HS-27A (cell line): Measurements from ENCODE around the gene PSG1.
A peak's percentile ranks its signal among the peaks of the same experiment; 100 is the strongest.
"Not testable (repeated sequence)": the region's sequence is repeated elsewhere in the genome, so short reads cannot be mapped to it uniquely, and the experiment has no call there.

Source experiments
- DNase-seq: peaks from one replicate; pipeline ENCODE4 v3.0.0-alpha.2; 2012; ENCODE audit warnings: low read depth, missing footprints

Gene PSG1

DNA sequence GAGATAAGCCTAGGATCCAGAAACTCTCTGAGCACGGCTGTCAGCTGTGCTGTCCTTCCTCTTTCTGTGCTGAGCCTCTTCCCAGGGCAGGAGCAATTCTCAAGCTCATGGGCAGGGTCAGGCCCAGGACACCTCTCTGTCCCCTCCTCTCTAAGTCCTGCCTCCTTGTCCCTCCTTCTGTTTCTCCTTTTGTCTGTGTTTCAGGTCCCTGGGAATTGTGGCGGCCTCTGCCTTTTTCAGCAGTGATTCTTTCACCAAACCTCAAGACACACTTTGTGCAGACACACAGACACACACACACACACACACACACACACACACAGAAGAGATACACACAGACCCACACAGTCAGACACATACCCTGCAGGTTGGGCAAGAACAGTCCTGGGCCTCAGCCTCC is at the start of gene PSG1:
PSG1 (minus strand) TSS at position 101 of the 400 bp plus-strand sequence. CDS start 132 bp downstream, outside the sequence.
- no peak for DNase-seq

DNA sequence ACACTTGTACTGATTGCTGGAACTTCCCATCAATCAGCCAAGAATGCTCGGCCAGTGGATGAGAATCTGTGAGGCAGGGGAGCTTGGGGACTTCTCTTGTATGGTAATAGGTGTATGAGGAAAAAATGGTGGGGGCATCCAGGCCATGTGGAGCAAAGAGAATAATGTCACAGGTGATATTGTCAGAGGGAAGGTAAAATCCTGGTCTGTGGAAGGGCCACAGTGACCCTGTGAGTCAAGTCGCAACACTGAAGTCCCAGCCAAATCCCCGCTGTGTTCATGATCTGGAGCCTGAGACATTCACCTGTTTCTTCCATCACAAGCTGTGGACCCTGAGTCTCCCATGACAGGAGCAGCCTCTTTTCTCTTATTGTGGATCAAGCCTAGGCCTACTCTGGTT is 49.4 kb upstream of the PSG1 start:
- no peak for DNase-seq

DNA sequence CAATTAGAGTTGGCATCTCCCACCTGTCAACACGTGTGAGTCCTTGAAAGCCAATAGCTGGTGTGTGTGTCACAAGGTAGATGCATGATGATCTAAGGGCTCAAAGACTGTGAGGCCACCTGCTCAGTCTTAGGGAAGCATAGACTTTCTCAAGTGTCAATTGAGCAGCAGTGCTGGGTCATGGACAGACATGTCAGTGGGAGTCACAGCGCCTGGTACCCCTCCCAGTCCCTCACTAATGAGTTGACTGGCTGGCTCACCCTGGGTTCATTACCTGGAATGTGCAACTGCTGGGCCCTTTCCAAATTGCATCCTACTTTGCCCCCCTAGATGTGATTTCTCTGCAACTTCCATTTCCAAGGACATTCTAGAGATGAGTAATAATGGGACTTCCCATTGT is 47.3 kb upstream of the PSG1 start:
- no peak for DNase-seq

DNA sequence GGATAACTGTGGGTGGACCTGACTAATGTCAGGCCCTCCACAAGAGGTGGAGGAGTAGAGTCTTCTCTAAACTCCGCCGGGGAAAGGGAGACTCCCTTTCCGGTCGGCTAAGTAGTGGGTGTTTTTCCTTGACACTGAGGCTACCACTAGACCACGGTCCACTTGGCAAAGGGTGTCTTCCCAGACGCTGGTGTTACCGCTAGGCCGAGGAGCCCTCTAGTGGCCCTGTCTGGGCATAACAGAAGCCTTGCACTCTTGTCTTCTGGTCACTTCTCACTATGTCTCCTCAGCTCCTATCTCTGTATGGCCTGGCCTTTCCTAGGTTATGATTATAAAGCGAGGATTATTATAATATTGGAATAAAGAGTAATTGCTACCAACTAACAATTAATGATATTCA is 43.6 kb upstream of the PSG1 start:
- DNase-seq: peak; percentile 85

DNA sequence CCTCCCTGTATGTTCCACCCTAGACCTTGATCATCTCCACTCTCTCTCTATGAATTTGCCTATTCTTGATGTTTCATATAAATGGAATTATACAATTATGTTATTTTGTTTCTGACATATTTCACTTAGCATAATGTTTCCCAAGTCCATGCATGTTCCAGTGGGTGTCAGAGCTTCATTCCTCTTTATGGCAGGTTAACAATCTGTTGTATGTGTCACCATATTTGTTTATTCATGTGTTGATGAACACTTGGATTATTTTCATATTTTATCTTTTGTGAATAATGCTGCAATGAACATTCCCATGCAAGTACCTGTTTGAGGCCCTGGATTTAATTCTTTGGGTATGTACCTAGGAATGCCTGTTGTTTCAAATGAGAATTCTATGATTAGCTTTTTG is 41.5 kb upstream of the PSG1 start:
- not testable (repeated sequence) for DNase-seq

DNA sequence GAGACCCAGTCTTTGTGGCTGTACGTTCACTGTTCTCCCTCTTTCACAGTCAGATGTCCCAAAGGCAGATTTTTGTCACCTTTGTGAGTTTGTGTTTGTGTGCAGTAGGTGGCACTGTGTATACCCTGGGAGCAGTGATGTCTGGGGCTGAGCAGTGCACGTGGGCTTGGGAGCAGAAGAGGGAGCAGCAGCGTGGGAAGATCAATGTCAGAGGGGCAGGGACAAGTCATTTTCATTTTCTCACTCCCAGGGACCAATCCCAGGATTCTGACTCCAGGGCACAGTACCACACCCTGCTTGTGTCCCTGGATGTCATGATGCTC is 40.2 kb upstream of the PSG1 start:
- peak; percentile 64 for DNase-seq

DNA sequence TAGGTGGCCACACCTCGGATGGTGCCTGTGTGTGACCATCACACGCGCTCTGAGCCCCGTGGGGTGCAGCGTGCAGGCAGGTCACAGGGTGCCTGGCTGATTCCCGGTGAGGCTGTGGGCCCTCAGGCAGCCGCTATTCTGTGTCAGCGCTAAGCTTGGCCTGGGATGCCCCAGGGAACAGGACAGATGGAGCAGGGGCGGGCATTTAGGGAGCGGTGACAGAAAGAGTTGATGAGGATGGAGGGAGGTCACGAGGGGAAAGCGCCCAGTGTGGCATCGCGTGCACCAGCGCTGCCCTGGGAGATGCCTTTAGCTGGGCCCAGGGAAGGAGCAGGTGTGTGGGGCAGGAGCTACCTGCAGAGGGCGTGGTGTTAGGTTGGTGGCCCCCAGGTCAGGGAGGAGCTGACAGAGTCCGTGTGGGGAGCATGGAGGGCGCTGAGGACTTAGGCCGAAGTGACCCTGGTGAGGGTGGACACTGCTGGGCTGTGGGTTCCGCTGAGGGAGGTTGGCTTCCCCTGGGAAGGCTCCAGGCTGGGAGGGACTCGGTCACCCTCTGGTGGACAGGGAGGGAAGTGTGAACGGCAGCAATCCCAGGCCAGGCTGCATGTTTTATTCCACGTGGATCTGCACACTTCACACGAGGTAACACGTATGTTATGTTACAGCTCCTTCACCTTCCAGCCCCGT is 39.7 kb upstream of the PSG1 start:
- not testable (repeated sequence) for DNase-seq

DNA sequence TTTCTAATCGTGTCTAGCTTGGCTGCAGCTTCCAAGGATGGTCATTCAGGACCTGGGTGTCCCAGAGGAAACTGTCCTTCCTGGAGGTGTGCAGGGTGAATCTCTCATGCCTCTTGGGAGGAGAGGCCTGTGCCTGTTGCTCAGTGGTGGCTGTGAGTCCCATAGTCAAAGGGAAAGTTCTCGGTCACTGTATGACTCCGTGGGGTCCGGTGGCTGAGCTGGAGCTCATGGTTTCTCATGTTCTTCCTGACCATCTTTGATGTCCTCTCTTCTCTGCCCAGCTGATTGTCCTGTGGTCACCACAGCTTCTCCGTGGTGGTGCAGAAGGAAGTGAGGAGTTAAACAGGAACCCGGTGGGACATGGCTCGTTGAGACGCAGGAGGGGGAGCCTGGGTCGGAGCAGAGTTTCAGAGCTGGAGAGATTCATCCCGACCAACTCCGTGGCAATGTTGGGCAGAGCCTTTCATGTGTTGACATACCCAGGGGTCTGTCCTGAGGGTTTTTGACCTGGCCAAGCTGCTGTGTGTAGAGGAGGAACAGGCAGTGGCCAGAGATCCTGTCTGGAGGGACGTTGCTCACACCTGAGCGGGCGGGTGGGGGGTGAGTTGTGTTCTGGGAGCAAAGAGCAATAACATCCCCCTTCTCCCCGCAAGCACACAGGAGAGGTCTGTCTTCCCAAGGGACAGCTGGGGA is 39.0 kb upstream of the PSG1 start:
- DNase-seq: not testable (repeated sequence)

DNA sequence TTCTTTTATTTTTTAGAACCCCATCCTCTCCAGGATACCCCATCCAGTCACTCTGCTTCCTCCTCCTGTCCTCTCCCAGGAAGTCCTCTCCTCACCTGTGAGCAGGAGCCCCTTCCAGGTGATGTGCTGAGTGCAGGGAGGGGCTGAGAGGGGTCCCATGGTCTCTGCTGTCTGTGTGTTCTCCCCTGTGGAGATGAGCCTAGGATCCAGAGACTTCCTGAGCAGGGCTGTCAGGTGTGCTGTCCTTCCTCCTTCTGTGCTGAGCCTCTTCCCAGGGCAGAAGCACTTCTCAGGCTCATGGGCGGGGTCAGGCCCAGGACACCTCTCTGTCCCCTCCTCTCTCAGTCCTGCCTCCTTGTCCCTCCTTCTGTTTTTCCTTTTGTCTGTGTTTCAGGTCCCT is 38.1 kb upstream of the PSG1 start, which contains the start of gene PSG6:
PSG6 (minus strand) TSS at position 261 of the 400 bp plus-strand sequence; CDS start at position 159, 102 bp downstream.
- not testable (repeated sequence) for DNase-seq

DNA sequence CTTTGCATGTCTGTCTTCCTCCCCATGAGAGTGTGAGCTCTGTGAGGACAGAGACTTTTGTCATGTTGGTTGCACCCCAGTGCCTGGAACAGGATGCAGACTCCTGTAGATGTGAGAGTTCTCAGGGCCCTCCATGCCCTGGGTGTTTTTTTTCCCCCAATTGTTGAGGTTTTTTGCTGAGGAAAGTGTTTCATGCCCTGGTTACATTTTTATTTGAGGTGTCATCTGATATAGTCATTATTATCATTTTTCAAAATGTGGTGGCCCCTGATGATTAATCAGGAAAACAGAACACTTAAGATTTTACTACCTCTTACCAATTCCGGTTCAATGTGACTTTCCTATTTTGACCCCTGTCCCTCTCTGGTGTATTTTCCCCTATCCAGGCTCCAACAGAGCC is 37.4 kb upstream of the PSG1 start:
- not testable (repeated sequence) for DNase-seq

DNA sequence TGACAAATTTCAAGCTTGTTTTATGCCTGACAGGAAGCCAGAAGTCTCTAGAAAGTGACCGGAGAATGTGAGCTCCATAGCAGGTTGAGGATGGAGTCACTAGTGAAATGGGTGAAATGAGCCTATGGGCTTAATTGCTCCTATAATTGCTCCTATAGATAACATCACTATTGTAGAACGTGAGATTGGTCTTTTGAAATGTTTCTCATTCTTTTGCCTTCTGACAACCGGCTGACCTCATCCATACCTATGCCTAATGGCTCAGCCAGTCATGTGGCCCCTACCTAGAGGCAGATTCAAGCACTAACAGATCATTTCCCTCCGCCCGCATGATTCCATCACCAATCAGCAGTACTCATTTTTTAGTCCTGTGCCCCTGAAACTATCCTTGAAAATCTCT is 34.0 kb upstream of the PSG1 start:
- DNase-seq: not testable (repeated sequence)

DNA sequence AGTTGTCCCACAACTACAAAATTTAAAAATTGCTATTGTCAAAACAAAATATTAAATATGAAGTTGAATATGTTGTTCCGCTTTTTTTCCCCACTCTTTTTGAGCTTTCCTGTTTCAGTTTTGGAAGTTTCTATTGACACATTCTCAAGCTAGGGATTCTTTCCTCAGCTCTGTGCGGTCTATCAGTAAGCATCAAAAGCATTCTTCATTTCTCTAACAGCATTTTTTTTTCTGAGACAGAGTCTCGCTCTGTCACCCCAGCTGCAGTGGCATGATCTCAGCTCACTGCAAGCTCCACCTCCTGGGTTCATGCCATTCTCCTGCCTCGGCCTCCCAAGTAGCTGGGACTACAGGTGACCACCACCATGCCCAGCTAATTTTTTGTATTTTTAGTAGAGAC is 33.4 kb upstream of the PSG1 start:
- DNase-seq: not testable (repeated sequence)

DNA sequence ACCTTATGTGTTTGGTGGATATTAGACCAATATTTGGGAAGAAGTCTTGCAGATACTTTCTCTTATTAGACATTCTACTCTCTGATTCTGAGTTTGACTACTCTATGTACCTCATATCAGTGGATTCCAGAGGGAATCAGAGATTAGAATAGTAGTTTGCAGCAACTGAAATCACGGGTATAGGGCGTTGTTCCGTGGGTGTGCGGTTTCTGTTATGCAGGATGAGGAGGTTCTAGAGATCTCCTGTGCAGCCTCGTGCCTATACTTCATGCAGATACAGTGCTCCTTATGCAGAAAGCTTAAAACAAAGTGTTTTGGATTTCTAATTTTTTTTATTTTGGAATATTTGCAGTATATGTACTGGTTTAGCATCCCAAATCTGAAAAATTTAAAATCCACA is 32.2 kb upstream of the PSG1 start:
- not testable (repeated sequence) for DNase-seq

DNA sequence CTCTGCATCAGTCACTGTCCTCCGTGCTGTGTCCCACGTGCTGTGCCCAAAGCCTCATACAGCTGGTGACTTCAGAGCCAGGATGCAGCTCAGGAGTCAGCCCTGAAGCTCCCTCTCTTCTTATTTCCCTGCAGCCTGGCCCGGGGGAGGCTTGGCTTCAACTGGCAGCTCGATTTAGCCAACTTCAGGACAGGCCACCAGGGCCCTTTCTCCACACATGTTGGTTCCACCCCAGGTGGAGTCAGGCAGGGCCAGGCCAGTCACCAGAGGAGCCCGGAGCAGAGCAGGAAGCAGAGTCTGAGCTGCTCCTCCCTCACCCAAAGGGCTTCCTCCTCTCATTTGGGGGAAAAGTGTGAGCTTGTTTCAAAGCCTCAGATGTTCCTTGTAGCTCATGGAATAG is 26.6 kb upstream of the PSG1 start:
- DNase-seq: not testable (repeated sequence)

DNA sequence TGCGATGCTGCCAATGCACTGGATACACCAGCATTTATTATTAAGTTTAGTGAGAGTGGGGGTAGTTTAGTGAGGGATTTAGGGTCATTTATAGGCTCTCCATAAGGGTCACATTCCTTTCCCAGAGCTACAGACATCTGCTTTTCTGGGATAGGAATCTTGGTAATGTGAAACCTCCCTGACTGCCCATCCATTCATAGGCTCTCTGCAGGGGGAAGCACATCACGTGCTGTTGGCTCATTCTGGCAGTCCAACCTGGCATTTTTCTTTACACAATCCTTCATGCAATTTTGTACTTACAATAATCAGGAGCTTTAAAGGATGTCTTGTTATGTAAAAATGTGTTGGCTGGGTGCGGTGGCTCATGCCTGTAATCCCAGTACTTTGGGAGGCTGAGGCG is 21.0 kb upstream of the PSG1 start:
- DNase-seq: not testable (repeated sequence)

DNA sequence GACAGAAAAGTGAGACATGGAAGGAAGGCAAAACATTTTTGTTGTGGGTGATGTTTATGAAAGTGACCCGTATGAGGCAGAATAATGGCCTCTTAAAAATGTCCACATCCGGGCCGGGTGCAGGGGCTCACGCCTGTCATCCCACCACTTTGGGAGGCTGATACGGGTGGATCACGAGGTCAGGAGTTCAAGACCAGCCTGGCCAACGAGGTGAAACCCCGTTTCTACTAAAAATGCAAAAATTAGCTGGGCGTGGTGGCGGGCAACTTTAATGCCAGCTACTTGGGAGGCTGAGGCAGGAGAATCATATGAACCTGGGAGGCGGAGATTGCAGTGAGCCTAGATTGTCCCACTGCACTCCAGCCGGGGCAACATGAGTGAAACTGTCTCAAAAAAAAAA is 20.2 kb upstream of the PSG1 start:
- not testable (repeated sequence) for DNase-seq

DNA sequence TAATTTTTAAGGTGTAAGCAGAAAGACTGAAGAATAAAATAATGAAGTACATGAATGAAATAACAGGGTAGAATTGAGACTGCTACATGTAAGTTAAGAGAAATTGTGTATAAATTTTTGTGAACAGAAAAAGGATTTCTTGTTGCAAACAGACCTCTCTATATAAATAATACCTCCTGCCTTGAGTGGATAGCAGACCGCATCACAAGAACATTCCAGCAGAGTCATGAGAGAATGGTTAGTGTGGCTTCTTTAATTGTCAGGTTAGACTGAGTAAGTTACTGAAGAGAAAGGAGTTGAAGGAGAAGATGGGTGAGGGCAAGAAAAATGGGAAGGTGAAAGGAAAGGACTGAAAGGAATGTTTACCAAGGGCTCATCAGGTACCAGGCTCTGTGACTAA is 19.6 kb upstream of the PSG1 start:
- not testable (repeated sequence) for DNase-seq

DNA sequence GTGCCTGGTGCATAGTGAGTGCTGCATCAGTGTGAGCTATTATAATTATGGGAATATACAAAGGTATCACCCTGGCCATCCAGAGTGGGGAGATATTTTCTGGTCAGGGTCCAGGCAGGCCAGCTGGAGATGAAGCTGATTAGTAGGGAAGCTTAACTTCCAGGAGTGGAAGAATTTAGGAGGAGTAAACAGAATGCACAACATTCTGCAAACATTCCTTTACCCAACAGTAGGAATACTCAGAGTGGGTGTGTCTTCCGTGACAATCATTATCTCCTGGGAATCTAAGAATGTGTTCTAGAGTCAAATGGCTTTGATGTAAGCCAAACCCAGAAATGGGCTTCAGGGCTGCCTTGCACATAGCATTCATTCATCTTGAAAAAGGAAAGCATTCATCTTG is 19.1 kb upstream of the PSG1 start:
- DNase-seq: peak; percentile 51

DNA sequence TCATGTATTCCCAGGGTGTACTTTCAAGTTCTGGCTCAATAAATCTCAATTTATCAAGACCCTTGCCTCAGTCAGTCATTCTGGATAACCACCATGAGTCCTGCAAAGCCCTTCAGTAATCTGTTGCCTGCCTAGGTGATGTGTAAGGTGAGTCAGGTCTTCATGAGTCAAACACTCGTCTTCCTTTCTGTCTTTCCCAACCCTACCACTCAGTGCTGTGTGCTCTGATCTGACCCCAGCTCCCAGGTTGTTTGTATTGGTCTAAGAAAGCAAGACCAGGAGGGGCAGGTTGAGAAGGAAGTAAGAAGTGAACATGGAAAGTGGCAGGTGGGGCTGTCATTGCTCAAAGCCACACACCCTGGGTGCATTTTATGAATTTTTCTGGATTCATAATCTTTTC is 18.2 kb upstream of the PSG1 start:
- not testable (repeated sequence) for DNase-seq

DNA sequence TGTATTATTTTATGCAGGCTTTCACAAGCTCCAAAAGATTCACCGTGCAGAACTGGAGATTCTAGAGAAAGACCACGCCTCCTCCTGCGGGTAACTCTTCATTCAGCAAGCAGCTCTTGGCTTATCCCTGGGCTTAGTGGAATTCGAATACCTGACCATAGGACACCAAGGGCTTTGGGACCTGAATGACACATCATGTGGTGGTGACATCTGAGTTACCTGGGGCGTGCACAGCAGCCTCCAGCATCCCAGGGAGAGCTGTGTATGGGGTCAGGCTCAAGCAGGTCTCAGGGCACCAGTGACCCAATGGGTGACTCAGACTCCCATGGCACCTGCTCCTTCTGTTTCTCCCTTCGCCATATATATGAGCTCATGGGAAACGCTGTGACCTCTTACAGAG is 10.9 kb upstream of the PSG1 start:
- DNase-seq: not testable (repeated sequence)

DNA sequence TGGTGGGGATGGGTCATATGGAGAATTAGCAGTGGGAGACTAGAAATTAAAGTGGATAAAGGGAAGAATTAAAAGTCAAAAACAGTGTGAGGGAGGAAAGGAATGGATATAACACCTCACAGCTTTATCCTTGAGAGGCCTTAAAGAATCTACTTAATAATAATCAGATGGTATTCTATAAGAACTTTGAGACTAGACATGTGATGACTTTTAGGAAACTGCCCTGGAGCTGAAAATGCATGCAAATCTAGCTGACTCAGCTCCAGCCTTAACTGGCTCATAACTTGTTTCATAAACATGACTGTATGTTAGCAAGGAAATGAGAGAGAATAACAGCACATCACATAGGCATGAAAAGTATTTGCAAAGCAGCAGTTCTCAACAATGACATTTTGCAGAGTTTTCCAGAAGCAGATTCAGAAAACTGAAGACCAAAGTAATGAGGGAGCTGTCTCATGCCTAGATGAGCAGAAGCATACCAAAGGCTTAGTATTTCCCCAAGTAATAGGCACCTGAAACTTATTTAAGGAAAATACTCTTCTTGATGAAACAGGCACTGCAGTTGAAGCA is 8.4 kb upstream of the PSG1 start:
- not testable (repeated sequence) for DNase-seq

DNA sequence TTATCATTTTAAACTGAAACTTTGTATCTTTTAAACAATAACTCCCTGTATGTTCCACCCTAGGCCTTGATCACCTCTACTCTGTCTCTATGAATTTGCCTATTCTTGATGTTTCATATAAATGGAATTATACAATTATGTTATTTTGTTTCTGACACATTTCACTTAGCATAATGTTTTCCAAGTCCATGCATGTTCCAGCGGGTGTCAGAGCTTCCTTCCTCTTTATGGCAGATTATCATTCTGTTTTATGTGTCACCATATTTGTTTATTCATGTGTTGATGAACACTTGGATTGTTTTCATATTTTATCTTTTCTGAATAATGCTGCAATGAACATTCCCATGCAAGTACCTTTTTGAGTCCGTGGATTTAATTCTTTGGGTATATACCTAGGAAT is 3.2 kb upstream of the PSG1 start:
- DNase-seq: not testable (repeated sequence)

DNA sequence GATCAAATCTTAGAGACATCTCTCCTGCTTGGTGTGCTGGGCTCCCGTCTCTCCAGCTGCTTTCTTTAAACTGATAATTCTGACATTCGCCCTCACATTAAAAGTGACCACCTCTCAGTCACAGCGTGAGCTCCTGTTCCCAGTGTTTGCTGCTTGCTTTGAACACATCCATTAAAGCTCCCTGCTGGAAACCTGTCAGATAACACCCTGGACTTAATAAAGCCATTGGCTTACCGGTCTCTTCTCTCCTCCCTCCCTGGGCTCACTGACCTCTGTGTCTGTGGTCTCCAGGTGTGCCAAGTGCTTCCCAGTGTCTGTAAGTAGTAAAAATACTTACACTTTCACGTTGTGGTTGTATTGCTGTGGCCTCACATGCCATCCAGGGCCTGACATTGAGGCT is 2.5 kb upstream of the PSG1 start:
- DNase-seq: not testable (repeated sequence)
